HFFc6 (cell line): ENCODE measurements around the gene TGFBR2. TPM values are rescaled to one million over a fixed set of nuclear protein-coding genes. Genes with fewer than 3 reads are reported as not detected.
"Not testable (repeated sequence)": the region's sequence is repeated elsewhere in the genome, so short reads cannot be mapped to it uniquely, and the experiment has no call there.

Experiments
- DNase-seq: peaks from one replicate; pipeline ENCODE4 v3.0.0-alpha.2; 2018
- H3K27ac Mint-ChIP-seq: 2 replicates; pipeline ENCODE4 v1.8.0; 2020; ENCODE audit warnings: mild to moderate bottlenecking, mixed read lengths
- H3K27me3 Mint-ChIP-seq: 2 replicates; pipeline ENCODE4 v1.8.0; 2021; ENCODE audit warnings: mild to moderate bottlenecking, moderate library complexity, mixed read lengths; ENCODE audit not compliant: insufficient read depth
- H3K36me3 Mint-ChIP-seq: 2 replicates; pipeline ENCODE4 v1.8.0; 2021; ENCODE audit warnings: low read depth, mixed read lengths
- H3K4me1 Mint-ChIP-seq: 2 replicates; pipeline ENCODE4 v1.8.0; 2020; ENCODE audit warnings: low read depth, mixed read lengths
- H3K4me3 Mint-ChIP-seq: 2 replicates; pipeline ENCODE4 v1.8.0; 2020; ENCODE audit warnings: mild to moderate bottlenecking, moderate library complexity, mixed read lengths
- H3K9me3 Mint-ChIP-seq: 2 replicates; pipeline ENCODE4 v1.8.0; 2020; ENCODE audit warnings: mild to moderate bottlenecking, mixed read lengths
- CTCF ChIP-seq: fragments of 200-600 bp; sonication (generic); IDR thresholded peaks from 2 replicates; pipeline ENCODE4 v1.5.0; 2021; ENCODE audit warnings: antibody characterized with exemption, mild to moderate bottlenecking
- total RNA-seq, 6 experiments: library from RNA; stranded (reverse); fragmentation: NEBNext Ultra II Directional; extraction: Animal tissue kit (Norgen Biotek cat#: 25700); gene quantifications; 2 replicates in 1 of 6; 3 replicates in 5 of 6; pipeline ENCODE4 v1.2.3, GENCODE V29; 2021

TGFBR2 gene
- total RNA-seq, 6 experiments from 2014 or later, result 78.5 to 135 (median 118) TPM

- Mint-ChIP-seq H3K27ac (no peak overlapping the region), H3K9me3 (no peaks in the 10 kb centered on the region), H3K27me3 (no peaks in the 10 kb centered on the region; the same call in 1 of the 2 replicates), H3K4me3 (no peak overlapping the region), H3K36me3 (peaks cover 65% of the 10 kb centered on the region), H3K4me1 (peaks cover 49% of the 10 kb centered on the region)
- no peak for TF ChIP-seq CTCF
- no peak for DNase-seq
Measured at GRCh38 chr3:30665539-30665938, 59.1 kb downstream of the TGFBR2 start.

- TF ChIP-seq CTCF, result no peak
- no peaks in the 10 kb centered on the region; the same call in 1 of the 2 replicates for H3K27me3 Mint-ChIP-seq
- no peak for DNase-seq
- no peak overlapping the region for H3K4me3 Mint-ChIP-seq
- H3K9me3 Mint-ChIP-seq, result no peaks in the 10 kb centered on the region
- H3K27ac Mint-ChIP-seq, result no peak overlapping the region; the same call in 1 of the 2 replicates
- peaks cover 65% of the 10 kb centered on the region for H3K36me3 Mint-ChIP-seq
- H3K4me1 Mint-ChIP-seq, result peaks cover 37% of the 10 kb centered on the region
Measured at GRCh38 chr3:30666572-30667279, 60.3 kb downstream of the TGFBR2 start.

- DNase-seq, result no peak
- no peak for TF ChIP-seq CTCF
- H3K4me3 Mint-ChIP-seq, result no peak overlapping the region
- H3K9me3 Mint-ChIP-seq, result no peaks in the 10 kb centered on the region
- peaks cover 65% of the 10 kb centered on the region for H3K36me3 Mint-ChIP-seq
- peaks cover 32% of the 10 kb centered on the region for H3K4me1 Mint-ChIP-seq
- H3K27ac Mint-ChIP-seq, result no peak overlapping the region; the same call in 1 of the 2 replicates
- H3K27me3 Mint-ChIP-seq, result no peaks in the 10 kb centered on the region; the same call in 1 of the 2 replicates
Measured at GRCh38 chr3:30667280-30667651, 60.9 kb downstream of the TGFBR2 start.

- Mint-ChIP-seq H3K4me3 (no peak overlapping the region), H3K27ac (no peak overlapping the region), H3K27me3 (no peaks in the 10 kb centered on the region; the same call in 1 of the 2 replicates), H3K36me3 (peaks cover 64% of the 10 kb centered on the region), H3K4me1 (peaks cover 34% of the 10 kb centered on the region), H3K9me3 (no peaks in the 10 kb centered on the region)
- DNase-seq, result no peak
- TF ChIP-seq CTCF, result no peak
Measured at GRCh38 chr3:30668051-30668609, 61.7 kb downstream of the TGFBR2 start.

GRCh38 chr3:30669360-30669934 is 63.0 kb downstream of the TGFBR2 start:
- H3K9me3 Mint-ChIP-seq, DNase-seq, H3K4me3 Mint-ChIP-seq, H3K27ac Mint-ChIP-seq, H3K27me3 Mint-ChIP-seq: not testable (repeated sequence)
- Mint-ChIP-seq H3K36me3 (peaks cover 61% of the 10 kb centered on the region), H3K4me1 (peaks cover 36% of the 10 kb centered on the region)

- DNase-seq, result no peak
- H3K4me3 Mint-ChIP-seq, result no peak overlapping the region
- peaks cover 29% of the 10 kb centered on the region for H3K4me1 Mint-ChIP-seq
- H3K27ac Mint-ChIP-seq, result no peak overlapping the region
- peaks cover 69% of the 10 kb centered on the region for H3K36me3 Mint-ChIP-seq
- no peaks in the 10 kb centered on the region; the same call in 1 of the 2 replicates for H3K27me3 Mint-ChIP-seq
- TF ChIP-seq CTCF, result no peak
- no peaks in the 10 kb centered on the region for H3K9me3 Mint-ChIP-seq
Measured at GRCh38 chr3:30670292-30670691, 63.9 kb downstream of the TGFBR2 start.
